MG63 (cell line): Measurements from ENCODE around the gene ZNRF3. TPM values are rescaled to one million over a fixed set of nuclear protein-coding genes. Genes with fewer than 3 reads are reported as not detected.
A peak's percentile ranks its signal among the peaks of the same experiment; 100 is the strongest.
"Not testable (repeated sequence)": the region's sequence is repeated elsewhere in the genome, so short reads cannot be mapped to it uniquely, and the experiment has no call there.

Source experiments
- DNase-seq: peaks from one replicate; pipeline ENCODE4 v3.0.0-alpha.2; 2020
- H3K27me3 ChIP-seq: fragments of 250-450 bp; sonication (Bioruptor Pico); 2 replicates; pipeline ENCODE4 v1.5.1; 2020; ENCODE audit warnings: mild to moderate bottlenecking, moderate library complexity
- H3K36me3 ChIP-seq: fragments of 250-450 bp; sonication (Bioruptor Pico); 2 replicates; pipeline ENCODE4 v1.5.1; 2020; ENCODE audit warnings: mild to moderate bottlenecking, moderate library complexity
- H3K4me3 ChIP-seq: fragments of 250-450 bp; sonication (Bioruptor Pico); 2 replicates; pipeline ENCODE4 v1.5.1; 2020; ENCODE audit warnings: mild to moderate bottlenecking, moderate library complexity
- H3K9me3 ChIP-seq: fragments of 250-450 bp; sonication (Bioruptor Pico); 2 replicates; pipeline ENCODE4 v1.5.1; 2020; ENCODE audit warnings: mild to moderate bottlenecking, moderate library complexity
- total RNA-seq: library from RNA; depleted of rRNA; stranded (reverse); fragments of >200 nt; shearing (Covaris generic); gene quantifications from 2 replicates; pipeline ENCODE4 v1.2.3, GENCODE V29; 2014; ENCODE audit warnings: low replicate concordance; rRNA removed

The ZNRF3 gene
- 2.1 and 2.2 TPM in 2 replicates for total RNA-seq

DNA sequence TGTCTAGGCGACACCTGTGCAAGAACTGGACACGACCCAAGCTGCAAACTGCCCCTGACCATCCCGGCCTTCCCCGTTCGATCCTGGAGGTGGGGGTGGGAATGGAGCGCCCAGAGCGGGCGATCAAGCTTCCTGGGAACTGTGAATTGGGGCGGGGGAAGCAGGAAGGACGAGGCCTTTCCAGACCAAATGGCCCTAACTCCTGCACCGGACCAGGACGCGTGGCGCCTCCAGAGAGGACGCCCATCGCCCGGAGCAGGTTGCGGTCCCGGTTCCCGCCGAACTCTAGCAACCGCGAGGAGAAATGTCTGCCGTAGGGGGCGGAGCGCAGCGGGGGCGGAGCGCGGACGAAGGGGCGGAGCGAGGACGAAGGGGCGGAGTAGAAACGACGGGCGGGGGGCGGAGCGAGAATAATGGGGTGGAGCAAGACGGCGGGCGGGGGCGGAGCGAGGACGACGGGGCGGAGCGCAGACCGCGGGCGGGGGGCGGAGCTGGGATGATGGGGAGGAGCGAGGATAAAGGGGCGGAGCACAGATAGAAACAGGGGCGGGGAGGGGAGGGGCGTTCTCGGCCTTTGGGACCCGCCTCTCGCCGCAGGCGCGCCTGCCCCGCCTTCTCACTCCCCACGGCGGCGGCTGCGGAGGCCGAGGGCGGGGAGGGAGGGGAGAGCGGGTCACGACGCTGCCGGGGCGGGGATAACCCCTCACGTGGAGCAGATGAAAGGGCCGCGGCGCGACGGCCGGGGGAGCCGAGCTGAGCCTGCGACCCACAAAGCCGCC, at the start of gene ZNRF3:
ZNRF3 (plus strand) TSS at position 695 of the 779 bp plus-strand sequence. CDS start 195 bp downstream, outside the sequence.
- peak; percentile 85 for DNase-seq

DNA sequence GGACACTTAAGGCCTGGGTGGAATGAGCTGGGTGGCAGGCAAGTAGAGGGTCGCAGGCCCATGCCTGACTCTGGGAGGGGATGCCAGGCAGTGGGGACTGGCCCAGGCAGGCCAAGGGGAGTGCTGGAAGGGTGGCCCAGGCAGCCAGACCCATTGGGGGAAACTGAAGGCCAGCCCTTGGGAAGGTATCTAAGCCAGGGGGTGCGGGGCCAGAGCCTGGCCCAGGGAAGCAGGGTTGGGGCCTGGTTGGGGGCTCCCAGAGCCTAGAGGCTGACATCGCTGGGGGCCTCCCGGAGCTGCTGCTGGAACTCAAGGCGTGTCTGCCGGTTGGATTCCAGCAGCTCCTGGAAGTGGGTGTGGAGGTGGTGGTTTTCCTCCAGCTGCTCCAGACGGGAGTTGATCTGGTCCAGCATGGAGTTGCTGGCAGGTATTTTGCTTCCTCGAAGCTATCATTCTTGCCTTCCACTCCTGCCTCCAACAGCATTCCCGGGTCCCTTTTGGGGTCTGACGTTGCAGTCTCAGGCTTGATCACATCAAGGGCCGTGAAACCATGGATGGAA, 47.7 kb upstream of the ZNRF3 start:
- Histone ChIP-seq H3K27me3 (no peaks in the 10 kb centered on the region), H3K9me3 (no peaks in the 10 kb centered on the region), H3K36me3 (no peaks in the 10 kb centered on the region), H3K4me3 (no peak overlapping the region)
- no peak for DNase-seq

More for the DNA sequence above, at the start of gene ZNRF3:
- H3K36me3 ChIP-seq, result no peaks in the 10 kb centered on the region
- peak within 1 kb of the TSS; percentile 66 for H3K4me3 ChIP-seq
- H3K27me3 ChIP-seq, result no peaks in the 10 kb centered on the region
- H3K9me3 ChIP-seq, result no peaks in the 10 kb centered on the region

DNA sequence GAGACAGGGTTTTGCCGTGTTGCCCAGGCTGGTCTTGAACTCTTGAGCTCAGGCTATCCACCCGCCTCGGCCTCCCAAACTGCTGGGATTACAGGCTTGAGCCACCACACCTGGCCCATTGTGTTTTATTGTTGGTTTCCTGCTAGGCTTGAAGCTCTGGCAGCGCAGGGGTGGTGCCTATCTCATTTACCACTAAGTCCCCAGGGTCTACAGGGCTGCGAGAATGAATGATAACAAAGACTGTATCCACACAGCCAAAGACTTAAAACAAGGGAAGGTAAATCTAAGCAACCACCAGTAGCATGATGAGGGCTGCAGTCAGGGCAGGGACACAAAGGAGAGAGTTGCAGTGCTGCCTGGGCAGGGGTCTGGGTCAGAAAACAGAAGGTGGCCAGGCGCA, 45.7 kb upstream of the ZNRF3 start:
- DNase-seq, result no peak
- H3K9me3 ChIP-seq, result no peaks in the 10 kb centered on the region
- H3K27me3 ChIP-seq, result no peaks in the 10 kb centered on the region
- H3K36me3 ChIP-seq, result no peaks in the 10 kb centered on the region
- H3K4me3 ChIP-seq, result no peak overlapping the region

DNA sequence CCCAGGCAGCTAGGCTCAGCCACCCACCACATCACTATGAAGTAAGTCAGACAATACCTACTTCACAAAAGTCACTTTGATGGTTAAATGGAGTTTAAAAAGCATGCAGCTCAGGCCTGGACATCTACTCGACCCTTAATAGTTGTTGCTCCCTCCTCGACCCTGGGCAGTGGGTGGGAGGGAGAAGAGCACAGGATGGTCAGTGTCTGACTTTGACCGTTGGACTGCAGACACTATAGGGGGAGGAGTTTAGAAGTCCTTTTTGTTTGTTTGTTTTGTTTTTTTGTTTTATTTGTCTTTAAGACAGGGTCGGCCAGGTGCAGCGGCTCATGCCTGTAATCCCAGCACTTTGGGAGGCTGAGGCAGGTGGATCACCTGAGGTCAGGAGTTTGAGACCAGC, 44.4 kb upstream of the ZNRF3 start:
- H3K9me3 ChIP-seq, result no peaks in the 10 kb centered on the region
- H3K36me3 ChIP-seq, result no peaks in the 10 kb centered on the region
- H3K4me3 ChIP-seq, result no peak overlapping the region

DNA sequence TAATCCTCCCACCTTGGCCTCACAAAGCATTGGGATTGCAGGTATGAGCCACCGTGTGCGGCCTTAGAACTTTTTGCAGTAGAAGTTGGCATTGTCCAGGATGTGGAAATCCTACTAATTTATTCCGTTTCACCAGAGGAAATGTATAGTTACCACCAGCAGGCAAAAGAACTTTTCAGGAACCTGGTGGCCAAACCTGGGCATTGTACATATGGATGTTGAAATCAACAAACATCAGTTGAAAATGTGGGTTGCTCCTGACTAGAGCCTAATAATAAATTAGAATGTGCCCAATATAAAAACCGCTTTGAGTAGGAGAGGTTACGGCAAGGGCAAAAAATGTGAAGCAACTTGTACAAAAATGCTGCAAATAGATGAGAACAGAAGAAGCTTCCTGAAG, 42.3 kb upstream of the ZNRF3 start:
- Histone ChIP-seq H3K36me3 (no peaks in the 10 kb centered on the region), H3K4me3 (no peak overlapping the region), H3K9me3 (no peaks in the 10 kb centered on the region), H3K27me3 (no peaks in the 10 kb centered on the region)
- no peak for DNase-seq

More for the DNA sequence above, 44.4 kb upstream of the ZNRF3 start:
- DNase-seq, result no peak
- H3K27me3 ChIP-seq, result no peaks in the 10 kb centered on the region

DNA sequence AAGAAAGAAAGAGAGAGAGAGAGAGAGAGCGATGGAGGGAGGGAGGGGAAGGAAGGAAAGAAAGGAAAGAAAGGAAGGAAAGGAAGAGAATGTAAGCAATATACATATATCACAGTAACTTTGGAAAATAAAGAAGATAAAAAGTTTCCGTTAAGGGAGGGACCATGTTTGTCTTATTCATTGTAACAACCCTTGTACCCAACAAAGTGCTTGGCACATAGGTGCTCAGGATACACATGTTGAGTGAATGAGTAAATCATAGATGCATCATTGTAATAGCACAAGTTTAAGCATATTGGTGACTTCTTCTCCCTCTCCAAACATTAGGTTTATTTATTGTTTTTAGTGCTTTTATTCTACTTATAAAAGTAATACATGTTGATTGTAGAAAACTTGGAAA, 39.7 kb upstream of the ZNRF3 start:
- H3K4me3 ChIP-seq, result no peak overlapping the region
- H3K9me3 ChIP-seq, result no peaks in the 10 kb centered on the region; the same call in 1 of the 2 replicates
- no peaks in the 10 kb centered on the region for H3K27me3 ChIP-seq
- no peak for DNase-seq
- H3K36me3 ChIP-seq, result no peaks in the 10 kb centered on the region

DNA sequence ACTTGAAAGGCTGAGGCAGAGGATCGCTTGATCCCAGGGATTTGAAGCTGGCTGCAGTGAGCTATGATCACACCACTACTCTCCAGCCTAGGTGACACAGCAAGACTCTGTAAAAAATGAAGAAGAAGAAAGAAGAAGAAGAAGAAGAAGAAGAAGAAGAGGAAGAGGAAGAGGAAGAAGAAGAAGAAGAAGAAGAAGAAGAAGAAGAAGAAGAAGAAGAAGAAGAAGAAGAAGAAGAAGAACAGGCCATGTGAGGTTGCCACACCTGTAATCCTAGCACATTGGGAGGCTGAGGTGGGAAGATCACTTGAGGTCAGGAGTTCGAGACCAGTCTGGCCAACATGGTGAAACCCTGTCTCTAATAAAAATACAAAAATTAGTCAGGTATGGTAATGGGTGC, 39.1 kb upstream of the ZNRF3 start:
- not testable (repeated sequence) for H3K27me3 ChIP-seq

DNA sequence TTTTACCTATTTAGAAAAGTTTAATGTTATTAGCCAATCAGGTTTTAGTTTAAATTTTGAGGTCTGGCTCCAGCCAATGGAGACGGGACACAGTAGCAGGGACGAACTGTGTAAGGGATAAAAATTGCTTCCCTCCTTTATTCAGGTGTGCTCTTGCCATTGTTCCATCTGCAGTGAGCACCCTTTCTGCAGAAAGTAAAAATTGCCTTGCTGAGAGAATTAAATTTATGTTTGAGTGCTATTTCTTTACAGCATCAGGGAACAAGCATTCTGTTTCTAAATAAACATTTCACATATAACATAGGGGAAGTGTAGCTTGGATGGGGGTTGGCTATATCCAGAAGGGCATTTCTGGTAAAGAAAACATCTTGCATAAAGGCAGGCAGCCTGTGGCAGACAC, 36.4 kb upstream of the ZNRF3 start:
- DNase-seq, result no peak
- Histone ChIP-seq H3K4me3 (no peak overlapping the region), H3K36me3 (no peaks in the 10 kb centered on the region), H3K27me3 (no peaks in the 10 kb centered on the region), H3K9me3 (no peaks in the 10 kb centered on the region; the same call in 1 of the 2 replicates)

More for the DNA sequence above, 39.1 kb upstream of the ZNRF3 start:
- DNase-seq, H3K4me3 ChIP-seq, H3K9me3 ChIP-seq, H3K36me3 ChIP-seq: not testable (repeated sequence)

DNA sequence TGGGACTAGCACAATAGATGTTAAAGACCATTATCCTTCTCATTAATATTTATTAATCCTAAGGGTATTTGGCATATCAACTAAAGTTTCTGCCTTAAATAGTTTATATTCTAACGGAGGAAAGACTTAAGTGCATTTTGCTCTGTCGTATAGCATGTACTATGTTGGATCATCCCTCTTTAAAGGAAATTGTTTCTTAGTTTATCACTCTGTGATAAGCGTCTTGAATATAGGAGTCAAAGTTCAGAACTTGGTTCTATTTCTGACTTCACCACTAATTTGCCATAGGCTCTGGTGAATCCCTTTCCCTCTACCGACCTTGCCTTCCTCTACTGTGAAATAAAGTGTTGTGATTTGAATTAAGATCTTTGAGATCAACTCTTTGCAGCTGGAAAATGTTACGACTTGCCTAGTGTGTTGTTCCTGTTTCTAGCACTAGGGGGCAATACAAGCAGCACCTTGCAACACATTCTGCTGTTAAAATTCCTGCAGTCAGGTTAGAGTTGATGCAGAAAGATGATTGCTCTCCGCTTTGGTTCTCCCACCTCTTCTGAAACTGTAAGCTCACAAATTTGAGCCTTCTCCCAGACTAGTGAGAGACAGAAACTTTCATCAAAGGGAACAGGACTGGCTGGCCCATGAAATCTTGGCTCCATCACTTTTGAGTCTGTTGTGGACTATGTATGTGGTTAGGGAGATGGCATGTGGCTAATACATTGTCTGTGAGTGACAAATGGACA, 27.8 kb upstream of the ZNRF3 start:
- no peaks in the 10 kb centered on the region for H3K36me3 ChIP-seq
- no peak overlapping the region for H3K4me3 ChIP-seq
- H3K9me3 ChIP-seq, result no peaks in the 10 kb centered on the region
- DNase-seq, result peak; percentile 5
- H3K27me3 ChIP-seq, result no peaks in the 10 kb centered on the region

DNA sequence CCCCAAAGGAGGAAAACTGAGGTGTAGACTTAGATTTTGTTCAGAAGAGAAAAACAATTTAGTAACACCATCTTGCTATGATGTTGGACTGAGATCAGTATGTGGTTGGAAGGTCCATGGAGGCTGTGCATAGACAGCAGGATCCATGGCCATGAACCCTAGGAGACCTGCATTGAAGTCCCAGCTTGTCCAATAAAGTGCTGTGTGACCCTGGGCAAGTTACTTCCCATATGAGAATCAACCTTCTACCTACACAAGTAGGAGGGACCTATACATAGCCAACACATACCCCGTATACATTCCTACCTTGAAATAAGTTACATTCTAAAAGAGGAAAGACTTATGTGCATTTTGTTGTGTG, 27.3 kb upstream of the ZNRF3 start:
- H3K36me3 ChIP-seq, result no peaks in the 10 kb centered on the region
- no peak overlapping the region for H3K4me3 ChIP-seq
- H3K9me3 ChIP-seq, result no peaks in the 10 kb centered on the region
- no peaks in the 10 kb centered on the region for H3K27me3 ChIP-seq
- DNase-seq, result no peak

DNA sequence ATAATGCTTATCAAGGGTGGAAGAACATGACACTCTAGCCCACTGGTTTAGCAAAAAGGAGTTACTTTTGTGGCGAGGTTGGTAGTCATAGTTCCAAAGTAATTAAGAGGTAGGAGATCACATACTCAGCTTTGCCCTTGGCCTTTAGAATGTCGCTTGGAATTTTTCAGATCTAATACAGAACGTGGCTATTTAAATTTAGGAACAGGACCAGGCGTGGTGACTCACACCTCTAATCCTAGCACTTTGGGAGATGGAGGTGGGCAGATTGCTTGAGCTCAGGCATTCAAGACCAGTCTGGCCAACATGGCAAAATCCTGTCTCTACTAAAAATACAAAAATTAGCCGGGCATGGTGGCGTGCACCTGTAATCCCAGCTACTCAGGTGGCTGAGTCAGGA, 26.1 kb upstream of the ZNRF3 start:
- H3K9me3 ChIP-seq, result no peaks in the 10 kb centered on the region
- no peak overlapping the region for H3K4me3 ChIP-seq
- DNase-seq, result no peak
- H3K27me3 ChIP-seq, result no peaks in the 10 kb centered on the region
- H3K36me3 ChIP-seq, result no peaks in the 10 kb centered on the region

DNA sequence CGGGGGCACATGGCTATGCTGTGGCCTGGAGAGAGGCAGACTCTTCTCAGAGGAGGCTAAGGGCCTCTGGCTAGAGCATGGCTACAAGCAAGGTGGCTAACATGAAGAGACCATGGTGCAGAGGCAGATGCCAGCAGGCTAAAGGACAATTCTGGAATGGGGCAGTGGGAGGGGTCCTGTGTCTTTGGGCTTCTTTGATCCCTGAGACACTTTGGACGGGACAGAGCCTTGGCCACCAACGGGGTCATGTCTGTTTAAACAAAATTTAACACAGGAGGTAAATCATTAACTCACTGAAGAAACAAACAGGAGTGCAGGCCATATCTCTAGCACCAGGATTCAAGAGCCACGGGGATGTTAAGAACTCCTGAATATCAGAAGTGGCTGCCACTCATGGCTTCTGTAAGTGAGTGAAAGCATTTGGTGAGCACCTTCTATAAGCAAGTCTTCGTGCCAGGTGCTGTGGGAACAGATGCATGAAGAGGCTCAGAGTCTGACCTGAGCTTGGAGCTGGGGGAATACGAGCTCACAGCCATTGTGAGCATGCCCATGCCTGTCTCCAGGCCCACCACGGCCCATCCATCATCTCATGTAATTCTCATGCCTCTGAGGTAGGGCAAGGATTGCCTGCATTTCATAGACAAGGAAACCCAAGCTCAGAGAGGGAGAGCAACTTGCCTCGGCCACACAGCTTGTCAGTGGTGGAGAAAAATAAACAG, 18.3 kb upstream of the ZNRF3 start:
- Histone ChIP-seq H3K36me3 (no peaks in the 10 kb centered on the region), H3K9me3 (no peaks in the 10 kb centered on the region), H3K4me3 (no peak overlapping the region), H3K27me3 (no peaks in the 10 kb centered on the region)
- no peak for DNase-seq

DNA sequence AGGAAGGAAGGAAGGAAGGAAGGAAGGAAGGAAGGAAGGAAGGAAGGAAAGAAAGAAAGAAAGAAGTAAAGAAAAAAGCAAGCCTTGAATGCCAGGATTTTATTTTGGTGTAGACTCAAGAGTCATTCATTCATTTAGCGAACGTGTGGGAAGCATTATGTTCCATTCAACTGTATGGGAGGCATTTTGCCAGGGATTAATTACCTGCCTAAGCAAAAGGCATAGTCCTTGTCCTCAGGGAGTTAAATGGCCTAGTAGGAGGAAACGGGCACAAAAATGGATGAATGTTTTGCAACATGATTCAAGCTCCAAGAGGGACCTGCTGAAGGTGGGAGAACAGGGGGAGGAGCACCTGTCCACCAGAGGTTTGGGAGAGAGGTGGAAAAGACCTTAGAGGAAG, 16.2 kb upstream of the ZNRF3 start:
- Histone ChIP-seq H3K9me3 (no peaks in the 10 kb centered on the region; the same call in 1 of the 2 replicates), H3K27me3 (no peaks in the 10 kb centered on the region), H3K36me3 (no peaks in the 10 kb centered on the region), H3K4me3 (no peak overlapping the region)
- DNase-seq, result no peak

DNA sequence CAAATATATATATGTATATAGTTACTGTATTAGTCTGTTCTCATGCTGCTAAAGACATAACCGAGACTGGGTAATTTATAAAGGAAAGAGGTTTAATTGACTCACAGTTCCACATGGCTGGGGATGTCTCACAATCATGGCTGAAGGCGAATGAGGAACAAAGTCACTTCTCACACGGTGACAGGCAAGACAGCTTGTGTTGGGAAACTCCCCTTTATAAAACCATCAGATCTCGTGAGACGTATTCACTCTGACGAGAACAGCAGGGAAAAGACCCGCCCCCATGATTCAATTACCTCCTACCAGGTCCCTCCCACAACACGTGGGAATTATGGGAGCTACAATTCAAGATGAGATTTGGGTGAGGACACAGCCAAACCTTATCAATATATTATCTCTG, 15.0 kb upstream of the ZNRF3 start:
- H3K4me3 ChIP-seq, DNase-seq, H3K36me3 ChIP-seq, H3K9me3 ChIP-seq, H3K27me3 ChIP-seq: not testable (repeated sequence)

DNA sequence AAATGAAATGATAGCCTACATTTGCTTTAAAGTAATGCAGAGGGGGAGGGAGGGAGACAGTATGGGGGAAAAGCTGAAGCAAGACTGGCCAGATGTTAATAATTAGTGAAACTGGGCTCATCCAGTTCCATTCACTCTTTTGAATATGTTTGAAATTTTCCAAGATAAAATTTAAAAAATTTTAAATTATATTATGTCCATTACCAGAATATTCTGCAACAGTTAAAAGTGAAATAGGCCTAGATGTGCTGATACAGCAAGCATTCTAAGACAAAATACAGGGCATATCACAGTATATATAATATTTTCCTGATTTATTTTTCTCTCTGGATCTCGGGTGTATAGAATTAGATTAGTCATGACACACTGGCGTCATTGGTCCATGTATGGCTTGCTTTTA, 13.6 kb upstream of the ZNRF3 start:
- Histone ChIP-seq H3K4me3 (no peak overlapping the region), H3K27me3 (no peaks in the 10 kb centered on the region), H3K36me3 (no peaks in the 10 kb centered on the region), H3K9me3 (no peaks in the 10 kb centered on the region; the same call in 1 of the 2 replicates)
- DNase-seq, result no peak

DNA sequence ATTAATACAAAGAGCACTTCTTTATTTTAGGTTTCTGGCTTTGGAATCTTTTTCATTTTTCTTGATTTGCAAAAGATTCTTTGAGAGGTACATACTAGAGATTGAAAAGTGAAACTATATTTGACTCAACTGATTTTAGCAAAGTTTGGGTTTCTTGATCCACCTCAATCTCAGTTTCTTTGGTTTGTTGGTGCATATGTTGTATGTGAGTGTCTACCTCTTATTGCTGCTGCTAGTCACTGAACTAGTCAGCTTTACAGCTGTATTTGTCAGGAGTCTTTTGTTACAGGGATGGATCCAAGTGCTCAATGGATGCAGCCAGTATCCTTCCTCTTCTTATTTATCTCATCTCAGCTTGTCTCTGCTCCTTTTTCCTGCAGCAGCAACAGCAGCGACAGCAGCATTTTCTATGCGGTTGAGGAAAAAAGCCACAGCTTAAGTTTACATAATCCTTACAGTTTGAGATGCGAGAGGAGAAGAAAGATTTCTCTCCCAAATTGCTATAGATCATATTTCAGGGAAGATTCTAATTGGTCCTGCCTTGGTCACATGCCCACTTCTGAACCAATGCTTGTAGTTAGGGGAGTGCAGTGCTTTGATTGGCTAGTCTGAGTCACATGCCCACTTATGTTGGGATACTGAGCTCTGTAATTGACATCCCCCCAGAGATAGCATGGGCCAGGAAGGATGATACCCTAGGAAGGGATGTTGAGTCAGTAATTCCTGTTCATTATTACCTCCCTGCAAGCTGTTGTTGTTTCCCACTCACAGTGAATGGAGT, 10.0 kb upstream of the ZNRF3 start:
- H3K36me3 ChIP-seq, result no peaks in the 10 kb centered on the region
- no peaks in the 10 kb centered on the region; the same call in 1 of the 2 replicates for H3K9me3 ChIP-seq
- H3K27me3 ChIP-seq, result no peaks in the 10 kb centered on the region
- H3K4me3 ChIP-seq, result no peak overlapping the region
- no peak for DNase-seq
